NCI-H774 (cell line): Measurements from ENCODE around the gene KCNA10.

ENCODE experiments used
- DNase-seq: peaks from one replicate; lab custom pipeline; 2025; lab: John Stamatoyannopoulos, UW

Gene KCNA10

GRCh38 chr1:110477041-110477440 lies 41.9 kb downstream of the KCNA10 start:
- DNase-seq, result no peak

- DNase-seq, result no peak
Observed at GRCh38 chr1:110476028-110476765, 42.8 kb downstream of the KCNA10 start.

- DNase-seq, result no peak
Observed at GRCh38 chr1:110475362-110476027, 43.5 kb downstream of the KCNA10 start.

GRCh38 chr1:110474444-110474843 lies 44.5 kb downstream of the KCNA10 start:
- no peak for DNase-seq

- no peak for DNase-seq
Observed at GRCh38 chr1:110472546-110472945, 46.4 kb downstream of the KCNA10 start.

GRCh38 chr1:110471131-110471530 lies 47.8 kb downstream of the KCNA10 start:
- DNase-seq, result no peak
